HG03378 (cell line): ENCODE measurements around the gene DYNLT3.

Experiments used
- ATAC-seq: cut with Tn5 transposase; IDR thresholded peaks from one replicate; pipeline ENCODE4 v1.9.1; 2021; ENCODE audit warnings: mild to moderate bottlenecking, moderate library complexity; ENCODE audit not compliant: unreplicated experiment

The DYNLT3 gene, protein sequence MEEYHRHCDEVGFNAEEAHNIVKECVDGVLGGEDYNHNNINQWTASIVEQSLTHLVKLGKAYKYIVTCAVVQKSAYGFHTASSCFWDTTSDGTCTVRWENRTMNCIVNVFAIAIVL

DNA sequence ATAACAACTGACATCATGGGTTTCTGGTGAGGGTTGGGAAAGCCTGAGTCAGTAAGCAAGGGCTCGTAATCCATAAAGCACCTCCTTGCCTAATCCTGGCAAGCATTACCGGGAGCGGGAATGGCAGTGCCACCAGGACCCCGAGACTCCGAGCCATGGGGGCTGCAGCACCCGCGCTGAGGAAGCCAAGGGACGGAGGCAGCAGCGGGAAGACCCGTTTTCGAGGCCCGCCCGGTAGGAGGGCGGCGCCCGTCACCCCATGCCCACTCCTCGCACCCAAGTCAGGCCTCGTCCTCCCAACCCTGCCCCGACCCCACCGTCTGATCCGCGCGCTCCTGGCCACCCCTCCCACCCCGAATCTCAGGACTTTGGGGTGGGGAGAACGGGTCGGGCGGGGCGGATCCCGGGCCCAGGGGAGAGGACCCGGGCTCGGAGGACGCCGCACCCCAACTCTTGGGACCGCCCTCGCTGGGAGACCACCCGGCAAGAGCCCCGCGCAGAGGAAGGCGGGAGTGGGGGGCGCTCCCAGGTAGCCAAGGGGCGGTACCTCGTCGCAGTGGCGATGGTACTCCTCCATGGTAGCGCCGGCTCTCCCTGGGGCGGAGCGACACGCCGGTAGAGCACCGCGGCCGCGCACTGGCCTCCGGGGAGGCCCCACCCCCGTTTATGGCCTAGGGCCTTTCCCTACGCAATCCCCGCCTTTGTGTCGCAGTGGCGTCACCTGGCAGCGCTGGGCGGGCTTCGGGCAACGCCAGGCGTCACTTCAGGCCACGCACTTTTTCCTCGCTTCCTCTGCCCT, at the start of gene DYNLT3:
Gene DYNLT3 (minus strand): TSS at position 638 of the 799 bp plus-strand sequence. CDS start 61 bp downstream, at position 577.
- peak; percentile 94 for ATAC-seq

DNA sequence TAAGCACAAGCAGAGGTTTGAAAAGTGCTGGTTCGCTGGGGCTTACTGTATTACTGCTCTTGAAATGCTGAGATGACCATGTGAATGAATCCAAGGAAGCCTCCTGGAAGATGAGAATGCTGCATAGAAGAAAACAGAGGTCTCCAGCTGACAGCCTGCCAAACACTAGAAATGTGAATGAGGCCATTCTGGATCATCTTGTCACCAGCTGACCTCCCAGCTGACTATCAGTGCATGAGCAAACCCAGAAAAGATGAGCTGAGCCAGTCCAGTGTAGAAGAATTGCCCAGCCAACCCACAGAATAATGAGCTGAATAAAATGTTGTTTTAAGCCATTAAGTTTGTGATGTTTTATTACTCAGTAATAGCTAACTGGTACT, 49.1 kb upstream of the DYNLT3 start:
- no peak for ATAC-seq

DNA sequence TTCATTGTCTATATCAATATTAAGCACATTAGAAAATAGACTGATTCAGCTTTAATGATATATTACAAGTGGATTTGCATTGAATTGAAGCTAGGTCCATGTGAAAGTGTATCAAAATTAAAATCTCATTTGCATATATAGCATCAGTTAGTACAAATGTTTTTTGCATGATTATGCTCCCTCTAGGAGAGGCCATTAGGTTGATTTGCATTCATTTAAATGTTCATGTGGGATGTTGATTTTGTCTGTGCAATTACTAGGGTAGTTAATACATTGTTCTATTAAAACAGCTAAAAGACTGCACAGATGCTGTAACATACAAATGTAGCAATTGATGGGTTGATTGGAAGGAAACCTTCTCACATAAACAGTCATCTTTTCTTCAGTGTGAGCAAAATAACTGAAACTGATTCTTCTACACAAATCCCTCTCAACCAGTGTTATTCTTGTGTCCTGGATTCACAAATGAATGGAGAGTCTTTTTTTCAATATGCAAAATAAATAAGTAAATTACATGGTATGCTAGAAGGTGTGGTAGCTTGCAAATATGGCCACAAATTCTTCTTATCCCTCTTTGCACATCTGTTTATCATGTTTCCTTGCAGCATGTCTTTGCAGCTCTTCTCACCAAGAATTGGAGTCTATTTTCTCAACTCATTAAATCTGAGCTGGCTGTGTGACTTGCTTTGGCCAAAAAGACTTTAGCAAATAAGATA, 48.6 kb upstream of the DYNLT3 start:
- ATAC-seq = no peak

DNA sequence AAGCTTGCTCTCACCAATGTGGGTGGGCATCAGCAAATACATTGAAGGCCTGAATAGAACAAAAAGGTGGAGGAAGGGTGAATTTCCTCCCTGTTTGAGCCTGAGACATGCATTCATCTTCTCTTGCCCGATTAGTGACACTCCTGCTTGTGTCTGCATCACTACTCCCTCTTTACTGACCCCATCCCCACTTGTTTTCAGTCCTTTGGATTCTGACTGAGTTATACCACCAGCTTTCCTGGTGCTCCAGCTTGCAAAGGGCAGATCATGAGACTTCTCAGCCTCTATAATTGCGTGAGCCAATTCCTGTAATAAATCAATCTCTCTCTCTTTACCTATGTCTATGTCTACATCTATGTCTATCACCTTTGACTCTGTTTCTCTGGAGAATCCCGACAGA, 47.4 kb upstream of the DYNLT3 start:
- ATAC-seq = no peak

DNA sequence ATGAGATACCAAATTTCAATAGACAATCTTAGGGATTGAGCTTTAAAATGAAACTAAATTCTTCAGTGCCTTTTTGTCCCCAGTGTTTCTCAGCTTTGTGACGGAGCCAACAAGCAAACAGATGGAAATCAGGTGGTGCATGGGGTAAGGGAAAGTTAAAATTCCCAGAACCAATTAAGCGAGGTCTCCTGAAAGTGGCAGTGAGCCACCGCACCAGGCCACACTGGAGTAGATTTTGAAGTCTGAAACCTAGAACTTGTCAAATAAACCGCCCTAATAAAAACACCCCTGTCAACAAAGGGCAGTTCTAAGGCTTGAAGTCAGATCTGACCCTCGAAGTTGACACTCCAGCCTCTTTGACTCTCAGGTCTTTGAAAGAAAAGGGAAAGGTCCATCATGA, 40.6 kb upstream of the DYNLT3 start:
- no peak for ATAC-seq

DNA sequence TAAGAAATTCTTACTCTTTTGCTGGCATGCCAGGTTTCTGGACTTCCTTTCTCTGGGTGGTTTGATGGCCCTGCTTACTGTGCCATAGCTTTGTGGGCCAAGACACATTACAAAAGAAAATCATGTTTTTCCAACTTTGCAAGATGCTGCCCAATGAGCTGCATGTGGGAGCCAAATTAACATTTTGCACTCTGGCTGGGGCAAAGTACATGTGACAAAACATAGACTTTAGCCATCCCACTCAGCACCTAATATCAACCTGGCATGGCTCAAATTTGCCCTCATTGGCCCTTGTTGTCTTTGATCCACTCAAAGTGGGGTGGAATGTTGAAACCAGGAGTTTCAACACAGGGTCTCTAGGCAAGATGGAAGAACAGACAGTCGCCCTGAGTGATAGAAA, 40.0 kb upstream of the DYNLT3 start:
- ATAC-seq = no peak

DNA sequence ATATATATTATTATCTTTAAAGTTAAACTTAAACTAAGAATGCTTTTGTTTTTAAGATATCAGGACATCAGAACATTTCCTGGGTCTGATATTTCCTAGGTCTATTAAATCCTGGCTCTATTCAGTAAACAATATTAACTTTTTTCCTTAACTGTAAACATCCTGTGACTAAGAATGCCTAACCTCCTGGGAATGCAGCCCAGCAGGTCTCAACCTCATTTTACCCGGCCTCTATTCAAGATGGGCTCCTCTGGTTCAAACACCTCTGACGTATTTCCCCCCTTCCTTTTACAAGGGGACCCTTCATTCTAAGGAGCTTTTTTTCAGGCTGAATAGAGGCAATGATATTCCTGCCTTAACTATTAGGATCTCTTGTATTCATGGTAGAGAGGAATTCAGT, 35.8 kb upstream of the DYNLT3 start:
- ATAC-seq = no peak

DNA sequence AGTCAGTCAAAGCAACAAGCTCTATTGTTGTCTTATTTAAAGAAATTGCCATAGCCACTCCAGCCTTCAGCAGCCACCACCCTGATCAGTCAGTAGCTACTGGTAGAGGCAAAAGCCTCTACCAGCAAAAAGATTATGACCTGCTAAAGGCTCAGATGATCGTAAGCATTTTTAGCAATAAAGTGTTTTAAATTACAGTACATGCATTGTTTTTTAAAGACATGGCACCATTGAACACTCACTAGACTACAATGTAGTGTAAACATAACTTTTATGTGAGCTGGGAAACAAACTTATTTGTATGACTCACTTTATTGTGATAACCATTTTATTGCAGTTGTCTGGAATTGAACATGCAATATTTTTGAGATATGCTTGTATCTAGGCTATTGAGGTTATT, 32.3 kb upstream of the DYNLT3 start:
- no peak for ATAC-seq

DNA sequence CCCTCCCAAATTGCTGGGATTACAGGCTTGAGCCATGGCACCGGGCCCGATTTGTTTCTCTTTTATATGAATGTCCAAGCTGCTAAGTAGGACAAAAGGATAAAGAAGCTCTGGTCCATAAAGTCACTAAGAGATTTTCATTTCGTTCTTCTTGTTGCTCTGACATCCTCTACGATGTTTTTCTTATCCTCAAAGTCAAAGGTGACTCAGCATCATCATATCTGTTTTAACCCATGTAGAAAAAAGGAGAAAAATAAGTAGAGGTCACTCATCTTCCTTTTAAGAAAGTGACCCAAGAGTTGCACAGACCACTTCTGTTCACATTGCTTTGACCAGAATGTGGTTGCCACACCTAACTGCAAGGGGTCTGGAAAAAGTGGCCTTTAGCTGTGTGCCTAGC, 29.3 kb upstream of the DYNLT3 start:
- no peak for ATAC-seq

DNA sequence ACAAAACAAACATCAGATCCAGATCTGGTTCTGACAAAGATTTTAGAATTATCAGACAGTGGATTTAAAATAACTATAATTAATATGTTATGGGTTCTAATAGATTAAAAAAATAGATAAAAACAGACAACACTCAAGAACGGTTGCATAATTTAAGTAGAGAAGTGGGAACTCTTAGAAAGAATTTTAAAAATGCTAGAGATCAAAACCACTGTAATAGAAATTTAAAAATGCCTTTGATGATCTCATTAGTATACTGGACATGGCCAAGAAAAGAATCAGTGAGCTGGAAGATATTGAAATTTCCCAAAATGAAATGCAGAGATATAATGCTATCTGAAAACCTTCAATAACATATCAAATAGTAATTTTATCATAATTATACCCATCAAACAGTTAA, 28.3 kb upstream of the DYNLT3 start:
- no peak for ATAC-seq

DNA sequence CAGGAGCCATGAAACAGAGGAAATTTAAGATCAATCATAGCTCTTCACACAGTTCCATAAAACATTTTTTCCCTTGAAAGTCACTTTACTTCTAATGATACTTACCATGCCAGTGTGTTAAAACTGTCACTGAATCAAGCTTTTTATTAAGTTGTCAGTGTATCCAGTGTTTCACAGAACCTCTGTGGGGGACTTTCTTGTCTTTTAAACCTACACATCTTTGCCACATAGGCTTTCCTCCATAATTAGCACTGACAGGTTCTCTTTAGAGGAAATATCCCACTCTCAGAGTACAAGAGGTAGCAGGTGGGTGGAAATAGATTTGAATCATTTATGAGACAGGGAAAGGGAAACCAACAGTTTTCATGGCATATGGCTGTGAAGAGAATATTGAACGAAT, 25.8 kb upstream of the DYNLT3 start:
- ATAC-seq = no peak

DNA sequence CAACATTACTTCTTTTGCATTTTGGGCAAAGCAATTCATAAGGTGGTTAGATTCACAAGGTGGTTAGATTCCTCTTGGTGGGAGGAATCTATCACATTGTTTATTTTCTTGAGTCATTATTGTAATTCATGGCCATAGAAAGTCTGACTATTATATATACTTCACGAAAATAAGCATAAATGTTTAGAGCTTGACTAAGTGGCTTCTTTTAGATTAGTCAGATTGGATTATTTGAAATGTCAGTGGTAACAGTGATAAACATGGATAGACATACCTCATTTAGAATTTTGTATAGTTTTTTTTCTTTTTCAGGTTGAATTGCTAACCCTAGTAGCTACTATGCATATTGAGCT, 24.9 kb upstream of the DYNLT3 start:
- ATAC-seq = no peak

DNA sequence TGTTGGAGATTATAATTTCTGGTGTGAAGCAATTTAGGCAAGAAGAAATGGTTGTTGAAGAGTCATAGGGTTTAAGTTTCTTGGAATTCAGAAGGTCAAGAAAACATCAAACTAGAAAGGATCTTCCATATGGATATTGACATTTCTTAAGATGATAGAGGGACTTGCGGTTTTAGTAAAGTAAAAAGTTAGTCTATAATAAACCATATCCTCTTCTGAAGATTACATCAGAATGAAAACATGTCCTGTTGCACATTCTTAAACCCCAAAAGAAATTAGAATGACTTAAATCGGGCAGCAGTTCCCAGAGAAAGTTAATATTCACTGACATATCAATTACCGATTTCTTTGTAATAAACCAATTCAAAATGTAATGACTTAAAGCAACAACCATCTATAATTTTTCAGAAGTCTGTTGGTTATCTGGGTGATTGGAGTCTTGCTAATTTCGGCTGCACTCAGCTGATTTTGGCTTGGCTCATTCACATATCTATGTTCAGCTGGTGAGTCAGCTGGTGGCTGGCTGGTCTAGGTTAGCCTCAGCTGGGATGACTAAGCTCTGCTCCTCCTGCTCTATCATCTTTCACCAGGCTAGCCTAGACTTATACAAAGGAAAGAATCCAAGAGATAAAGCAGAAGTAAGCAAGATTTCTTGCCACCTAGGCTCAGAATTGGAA, 24.4 kb upstream of the DYNLT3 start:
- no peak for ATAC-seq

DNA sequence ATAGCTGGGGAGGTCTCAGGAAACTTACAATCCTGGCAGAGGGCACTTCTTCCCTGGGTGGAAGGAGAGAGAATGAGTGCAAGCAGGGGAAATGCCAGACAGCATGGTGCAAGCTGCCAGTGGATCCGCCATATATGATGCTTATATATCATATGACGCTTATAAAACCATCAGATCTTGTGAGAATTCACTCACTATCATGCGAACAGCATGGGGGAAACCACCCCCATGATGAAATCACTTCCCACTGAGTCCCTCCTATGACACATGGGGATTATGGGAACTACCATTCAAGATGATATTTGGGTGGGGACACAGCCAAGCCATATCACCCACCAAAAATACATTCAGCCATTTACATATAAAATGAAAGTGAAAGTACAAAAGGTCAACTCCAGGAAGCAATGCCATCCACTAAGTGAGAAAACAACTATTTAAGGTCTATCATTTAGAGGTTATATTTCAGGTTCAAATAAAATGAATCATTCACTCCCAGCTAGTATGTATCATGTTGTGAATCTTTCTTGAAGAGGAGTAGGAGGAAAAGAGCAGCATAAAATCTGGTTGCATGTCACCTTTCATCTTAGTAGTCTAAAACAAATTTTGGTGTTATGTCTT, 20.3 kb upstream of the DYNLT3 start:
- no peak for ATAC-seq

DNA sequence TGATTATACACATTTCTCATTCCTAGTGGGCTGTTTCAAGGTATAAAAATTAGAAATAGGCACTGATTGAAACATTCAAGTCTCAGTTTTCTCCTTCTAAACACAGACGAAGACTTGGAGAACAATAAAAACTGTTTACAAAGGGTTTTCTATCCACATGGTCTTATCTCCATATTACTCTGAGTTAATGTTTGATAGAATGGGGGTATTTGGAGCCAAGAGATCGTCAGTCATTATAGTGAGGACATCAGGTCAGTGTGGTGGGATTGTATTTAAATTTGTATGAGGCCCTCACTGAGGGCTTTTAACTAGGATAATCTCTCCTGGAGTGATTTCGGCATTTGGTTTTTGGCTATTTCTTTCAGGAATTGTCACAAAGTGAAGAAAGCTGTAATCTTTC, 16.4 kb upstream of the DYNLT3 start:
- no peak for ATAC-seq

DNA sequence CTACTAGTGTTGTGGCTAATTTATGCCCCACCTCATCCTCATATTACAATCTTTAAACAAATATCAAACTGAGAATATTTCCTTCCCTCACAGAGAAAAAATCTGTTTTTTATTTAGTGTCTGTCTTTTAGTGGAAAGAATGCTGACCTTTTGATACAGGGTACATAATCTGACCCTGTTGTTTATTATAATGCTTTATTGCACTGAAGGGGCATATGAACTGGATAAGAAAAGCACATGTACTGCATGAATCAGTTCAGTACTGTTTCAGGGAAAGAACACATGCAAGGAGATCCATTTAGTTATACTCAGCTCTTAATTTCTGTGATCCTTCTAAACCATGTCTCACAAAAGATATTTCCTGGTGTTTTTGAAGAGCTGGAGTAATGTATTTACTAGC, 15.5 kb upstream of the DYNLT3 start:
- ATAC-seq = no peak

DNA sequence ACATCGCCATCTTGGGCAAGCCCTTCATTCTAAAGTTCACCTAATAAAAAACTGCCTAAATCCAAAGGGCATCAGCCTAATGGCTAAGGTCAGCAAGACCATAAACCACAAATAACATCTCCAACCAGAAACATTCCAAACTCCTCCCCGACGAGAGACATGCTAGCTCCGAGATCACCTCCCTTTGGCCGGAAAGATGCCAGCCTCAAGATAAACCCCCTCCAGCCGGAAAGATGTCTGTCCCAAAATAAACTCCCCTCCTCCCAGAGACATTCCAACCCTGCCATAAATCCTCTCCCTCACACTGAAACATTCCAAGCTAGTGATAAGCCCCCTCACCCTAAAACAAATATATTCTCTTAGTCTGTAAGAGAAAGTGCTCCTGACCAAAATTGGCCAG, 13.3 kb upstream of the DYNLT3 start:
- no peak for ATAC-seq

DNA sequence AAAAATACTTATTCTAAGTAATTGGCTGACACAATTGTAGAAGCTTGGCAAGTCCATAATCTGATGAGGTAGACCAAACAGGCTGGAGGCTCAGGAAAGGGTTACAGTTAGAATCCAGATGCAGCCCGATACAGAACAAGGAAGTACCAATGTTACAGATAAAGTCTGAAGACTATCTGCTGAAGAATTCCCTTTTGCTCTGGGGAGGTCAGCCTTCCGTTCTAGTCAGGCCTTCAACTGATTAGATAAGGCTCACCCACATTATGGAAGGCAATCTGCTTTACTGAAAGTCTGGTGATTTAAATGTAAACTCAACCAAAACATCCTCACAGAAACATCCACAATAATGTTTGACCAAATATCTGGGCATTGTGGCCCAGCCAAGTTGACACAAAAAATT, 7.4 kb upstream of the DYNLT3 start:
- ATAC-seq = no peak

DNA sequence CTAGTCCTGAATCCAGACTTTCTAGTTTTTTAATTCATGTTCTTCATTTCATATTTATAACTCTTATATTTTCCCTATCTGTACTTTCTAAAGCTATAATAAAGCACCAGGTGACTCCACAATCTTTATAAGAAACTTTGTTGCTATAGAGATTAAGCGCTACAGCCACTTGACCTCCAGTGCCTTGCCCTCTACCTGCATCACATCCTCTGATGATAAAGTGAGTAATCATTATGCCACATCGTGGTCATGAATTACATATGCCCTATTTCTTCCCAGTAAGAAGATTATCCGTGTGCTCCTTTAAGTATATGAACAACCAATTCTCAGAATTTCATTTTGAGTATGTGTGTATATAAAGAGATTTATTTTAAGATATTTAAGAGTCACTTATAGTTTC, 6.8 kb upstream of the DYNLT3 start:
- ATAC-seq = no peak

DNA sequence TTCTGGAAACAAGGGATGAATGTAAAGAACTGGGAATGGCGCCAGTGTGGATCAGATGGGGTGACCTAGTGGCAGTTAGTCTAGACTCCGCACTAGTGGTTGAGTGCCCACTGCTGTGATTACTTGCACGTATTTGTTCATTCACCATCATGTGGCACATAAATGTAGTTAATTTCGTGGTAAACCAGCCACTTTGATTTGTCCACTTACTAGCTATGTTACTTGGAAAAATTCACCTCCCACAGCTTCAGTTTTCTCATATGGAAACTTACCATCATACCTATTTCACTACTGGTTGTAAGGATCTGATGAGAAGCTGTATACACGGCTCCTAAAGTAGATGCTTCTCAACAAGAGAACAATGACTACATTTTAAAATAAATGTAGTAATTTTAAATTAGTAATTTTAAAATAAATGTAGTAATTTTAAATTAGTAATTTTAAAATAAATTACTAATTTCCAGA, 394 bp upstream of the DYNLT3 start:
- no peak for ATAC-seq

DNA sequence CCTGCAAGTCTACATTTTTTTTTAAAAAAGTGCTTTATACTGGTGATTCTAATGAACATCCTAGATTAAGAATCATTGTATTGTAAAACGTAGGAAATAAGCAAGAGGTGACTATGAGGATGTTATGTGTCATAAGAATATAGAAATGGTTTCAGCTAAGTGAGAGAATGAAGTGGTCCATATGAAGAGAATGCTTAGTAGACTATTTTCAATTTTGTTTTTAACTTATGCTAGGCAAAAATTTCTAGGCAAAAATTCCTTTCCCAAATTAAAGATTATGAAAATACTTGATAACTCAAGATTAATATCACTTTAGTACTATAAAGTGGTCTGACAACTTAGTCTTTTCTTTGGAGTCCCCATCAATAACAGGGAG, 825 bp downstream of the DYNLT3 start:
- no peak for ATAC-seq
